H1 (cell line): ENCODE data around the gene RPS21.

ENCODE experiments used
- CEBPB ChIP-seq: IDR thresholded peaks from 2 replicates; pipeline ENCODE4 v1.6.1; 2012; ENCODE audit warnings: low read depth, low read length
- CREB1 ChIP-seq: IDR thresholded peaks from 2 replicates; pipeline ENCODE4 v1.6.1; 2012; ENCODE audit warnings: inconsistent platforms
- CTCF ChIP-seq, 3 experiments: IDR thresholded peaks; 1 replicate in 2 of 3; 2 replicates in 1 of 3; pipeline versions ENCODE4 v1.5.1 to v1.6.1; 2011; ENCODE audit warnings: low read length in 3 of 3, mild to moderate bottlenecking in 3 of 3, inconsistent platforms in 2 of 3, low read depth in 1 of 3, moderate library complexity in 1 of 3; ENCODE audit not compliant: insufficient read depth in 1 of 3; ENCODE audit errors: control extremely low read depth in 1 of 3
- EZH2 ChIP-seq: fragments of 200-600 bp; sonication (generic); IDR thresholded peaks from 2 replicates; pipeline ENCODE4 v1.7.1; 2012; ENCODE audit warnings: low read depth, mild to moderate bottlenecking, moderate library complexity, low read length, inconsistent platforms; ENCODE audit not compliant: severe bottlenecking
- PHF8 ChIP-seq: fragments of 200-600 bp; sonication (generic); conservative IDR thresholded peaks from 2 replicates; pipeline ENCODE4 v1.7.1; 2012; ENCODE audit warnings: low read depth, mild to moderate bottlenecking, inconsistent platforms, low read length, moderate library complexity
- POLR2A ChIP-seq, 2 experiments: IDR thresholded peaks; 1 replicate in 1 of 2; 2 replicates in 1 of 2; pipeline ENCODE4 v1.6.1; 2011; ENCODE audit warnings: low read depth in 2 of 2, low read length in 2 of 2, mild to moderate bottlenecking in 2 of 2; ENCODE audit errors: control extremely low read depth in 1 of 2
- POLR2AphosphoS5 ChIP-seq: IDR thresholded peaks from 2 replicates; pipeline ENCODE4 v1.6.1; 2011; ENCODE audit warnings: low read depth, low read length
- RAD21 ChIP-seq, 2 experiments: IDR thresholded peaks in 1 of 2; conservative IDR thresholded peaks in 1 of 2; 2 replicates each; pipeline ENCODE4 v1.6.1; 2011; ENCODE audit warnings: low read depth in 2 of 2, low read length in 2 of 2, improper control_type of control experiment in 1 of 2, inconsistent platforms in 1 of 2, mild to moderate bottlenecking in 1 of 2, moderate library complexity in 1 of 2
- RFX5 ChIP-seq: IDR thresholded peaks from 2 replicates; pipeline ENCODE4 v1.6.1; 2011; ENCODE audit warnings: low read depth, low read length, improper control_type of control experiment, borderline replicate concordance
- RNF2 ChIP-seq: fragments of 200-900, 300-1000 bp; sonication (generic); IDR thresholded peaks from 2 replicates; pipeline ENCODE4 v1.7.1; 2016; ENCODE audit warnings: borderline replicate concordance, low read depth, mild to moderate bottlenecking, antibody characterized with exemption, low read length; ENCODE audit not compliant: poor library complexity, severe bottlenecking; ENCODE audit errors: missing control alignments
- SIN3A ChIP-seq, 2 experiments: IDR thresholded peaks in 1 of 2; conservative IDR thresholded peaks in 1 of 2; 2 replicates each; pipeline ENCODE4 v1.6.1; 2011 to 2012; ENCODE audit warnings: low read length in 2 of 2, improper control_type of control experiment in 1 of 2, low read depth in 1 of 2, mild to moderate bottlenecking in 1 of 2
- SUZ12 ChIP-seq: fragments of 200-600 bp; sonication (generic); IDR thresholded peaks from 2 replicates; pipeline ENCODE4 v1.6.1; 2012; ENCODE audit warnings: mild to moderate bottlenecking, inconsistent platforms, low read length, moderate library complexity, mixed read lengths

GRCh38 chr20:62400541-62400940 lies 13.6 kb downstream of the RPS21 start:
- TF ChIP-seq POLR2A (IDR thresholded peaks at IDR 0.05; ENCODE audit: control extremely low read depth in 1 of 2, low read depth in 2 of 2, low read length in 2 of 2) (no peak), CEBPB (no peak), RAD21 (IDR thresholded peaks at IDR 0.05 in 1 of 2, conservative IDR thresholded peaks at IDR 0.05 in 1 of 2; ENCODE audit: low read depth in 2 of 2, low read length in 2 of 2) (no peak), PHF8 (no peak), CTCF (IDR thresholded peaks at IDR 0.05; ENCODE audit: control extremely low read depth in 1 of 3, insufficient read depth in 1 of 3, low read depth in 1 of 3, low read length in 3 of 3) (no peak), POLR2AphosphoS5 (no peak), EZH2 (no peak), RNF2 (no peak), RFX5 (no peak), SIN3A (conservative IDR thresholded peaks at IDR 0.05 in 1 of 2, IDR thresholded peaks at IDR 0.05 in 1 of 2; ENCODE audit: low read depth in 1 of 2, low read length in 2 of 2) (no peak), CREB1 (no peak), SUZ12 (no peak)
